Endothelial cell of umbilical vein (primary cell): ENCODE measurements around the gene AXDND1. TPM values are rescaled to one million over a fixed set of nuclear protein-coding genes. Genes with fewer than 3 reads are reported as not detected.

Experiments used
- BruUV-seq: library from RNA; stranded (reverse); fragments of 400-500 nt; replicated peaks from 2 replicates; lab custom pipeline; 2021; lab: Mats Ljungman, UMichigan
- CTCF ChIA-PET: fragments of 300-600, 350-600 bp; sonication (Branson Sonifier 250); formaldehyde crosslinking; loops from one replicate; lab custom pipeline; 2021; ENCODE audit warnings: antibody characterized with exemption, inconsistent platforms; lab: Charles Lee
- POLR2A ChIA-PET: fragments of 300-600, 350-600 bp; sonication (Branson Sonifier 250); formaldehyde crosslinking; loops from one replicate; lab custom pipeline; 2021; ENCODE audit warnings: antibody characterized with exemption, inconsistent platforms; lab: Charles Lee
- DNase-seq: peaks from one replicate; pipeline ENCODE4 v3.0.0-alpha.2; 2011; ENCODE audit warnings: low read depth, low spot score
- FAIRE-seq: peaks from 2 replicates; lab custom pipeline; 2011; peaks lifted over from hg19 to GRCh38; lab: Jason Lieb, UNC
- H2AFZ ChIP-seq: 2 replicates; pipeline ENCODE4 v1.6.0; 2012; ENCODE audit warnings: low read depth, low read length, control low read depth, inconsistent platforms
- H3K27ac ChIP-seq: 2 replicates; pipeline ENCODE4 v1.5.1; 2011; ENCODE audit warnings: low read depth, mild to moderate bottlenecking, control low read depth, low read length, moderate library complexity; ENCODE audit not compliant: insufficient read depth
- H3K27me3 ChIP-seq, 2 experiments: 2 replicates each; pipeline versions ENCODE4 v1.6.0 to v1.6.1; 2011; ENCODE audit warnings: low read length in 2 of 2, mixed read lengths in 1 of 2; ENCODE audit not compliant: control insufficient read depth in 2 of 2, insufficient read depth in 2 of 2
- H3K36me3 ChIP-seq, 2 experiments: 2 replicates in 1 of 2; 3 replicates in 1 of 2; pipeline ENCODE4 v1.5.1; 2011; ENCODE audit warnings: low read length in 2 of 2, mild to moderate bottlenecking in 1 of 2, moderate library complexity in 1 of 2; ENCODE audit not compliant: control insufficient read depth in 2 of 2, insufficient read depth in 2 of 2; ENCODE audit errors: extremely low read depth in 1 of 2
- H3K4me1 ChIP-seq: 3 replicates; pipeline ENCODE4 v1.5.1; 2011; ENCODE audit warnings: mild to moderate bottlenecking, low read length; ENCODE audit not compliant: control insufficient read depth, insufficient read depth; ENCODE audit errors: extremely low read depth
- H3K4me2 ChIP-seq: 2 replicates; pipeline ENCODE4 v1.6.1; 2011; ENCODE audit warnings: low read length, control low read depth, mixed read lengths; ENCODE audit not compliant: insufficient read depth
- H3K4me3 ChIP-seq, 3 experiments: fragments of 200-600 bp in 1 of 3; sonication (generic), shearing (Covaris generic) in 1 of 3; replicated peaks in 1 of 3; 2 replicates each; pipeline ENCODE4 v1.5.1; 2011 to 2016; ENCODE audit warnings: control low read depth in 3 of 3, low read length in 3 of 3, mild to moderate bottlenecking in 2 of 3, inconsistent platforms in 1 of 3, low read depth in 1 of 3, moderate library complexity in 1 of 3; ENCODE audit not compliant: insufficient read depth in 1 of 3
- H3K79me2 ChIP-seq: 2 replicates; pipeline ENCODE4 v1.6.0; 2012; ENCODE audit warnings: low read length, inconsistent platforms; ENCODE audit not compliant: control insufficient read depth, insufficient read depth
- H3K9ac ChIP-seq: replicated peaks from 2 replicates; pipeline ENCODE3; 2011; ENCODE audit warnings: low read length, control low read depth; ENCODE audit not compliant: insufficient read depth; ENCODE audit errors: extremely low read depth
- H3K9me1 ChIP-seq: replicated peaks from 3 replicates; pipeline ENCODE4 v1.6.0; 2011; ENCODE audit warnings: mild to moderate bottlenecking, low read length; ENCODE audit not compliant: control insufficient read depth, insufficient read depth; ENCODE audit errors: extremely low read depth
- H3K9me3 ChIP-seq: replicated peaks from 2 replicates; pipeline ENCODE4 v1.5.1; 2012; ENCODE audit warnings: low read length, inconsistent platforms; ENCODE audit not compliant: control insufficient read depth, insufficient read depth
- H4K20me1 ChIP-seq: replicated peaks from 2 replicates; pipeline ENCODE3; 2011; ENCODE audit warnings: mild to moderate bottlenecking, low read length; ENCODE audit not compliant: control insufficient read depth, insufficient read depth; ENCODE audit errors: extremely low read depth
- FOS ChIP-seq: IDR thresholded peaks from 2 replicates; pipeline ENCODE4 v1.6.1; 2011; ENCODE audit warnings: mild to moderate bottlenecking, low read length, moderate library complexity, borderline replicate concordance; ENCODE audit not compliant: insufficient read depth
- GATA2 ChIP-seq: IDR thresholded peaks from 2 replicates; pipeline ENCODE4 v1.7.0; 2011; ENCODE audit warnings: low read depth, mild to moderate bottlenecking, moderate library complexity, mixed read lengths, low read length; ENCODE audit not compliant: insufficient read length, insufficient read depth
- MYC ChIP-seq: IDR thresholded peaks from one replicate; pipeline ENCODE4 v1.6.1; 2011; ENCODE audit warnings: mild to moderate bottlenecking, low read depth, low read length
- POLR2A ChIP-seq: IDR thresholded peaks from 2 replicates; pipeline ENCODE4 v1.6.1; 2012; ENCODE audit warnings: low read depth, mild to moderate bottlenecking, control low read depth, low read length
- dilution Hi-C: fragments of 300-500 bp; cut with MboI; formaldehyde crosslinking; loops from one replicate; pipeline ENCODE4 v1.15.0; 2019; ENCODE audit warnings: low sequenced_read_pairs; ENCODE audit not compliant: extremely low pct_ligation_motif_present
- intact Hi-C: fragments of 100-400 bp; cut with micrococcal nuclease; formaldehyde crosslinking; loops from one replicate; pipeline ENCODE4 v1.10.0; 2022
- polyA plus RNA-seq, 4 experiments: library from polyadenylated mRNA; depleted of rRNA in 3 of 4; stranded (reverse) in 3 of 4; unstranded in 1 of 4; fragments of >200 nt; gene quantifications; 2 replicates each; pipeline versions ENCODE4 v1.2.1 to v1.2.3, GENCODE V29; 2011 to 2012; ENCODE audit warnings: missing spikeins in 1 of 4
- total RNA-seq: library from RNA; stranded (reverse); gene quantifications from 2 replicates; pipeline ENCODE4 v1.2.3, GENCODE V29; 2021
- TF ChIP-seq, protein P1 (sequence below): IDR thresholded peaks from 2 replicates; pipeline ENCODE4 v1.6.1; 2011; ENCODE audit not compliant: insufficient read depth, insufficient read length
- TF ChIP-seq, protein P2 (sequence below), 2 donors: IDR thresholded peaks; 1 replicate in 1 of 2; 2 replicates in 1 of 2; pipeline ENCODE4 v1.5.1; 2011; ENCODE audit warnings: low read length in 2 of 2, mild to moderate bottlenecking in 2 of 2, moderate library complexity in 2 of 2, control low read depth in 1 of 2, inconsistent platforms in 1 of 2, low read depth in 1 of 2; ENCODE audit not compliant: insufficient read depth in 1 of 2; ENCODE audit errors: extremely low read depth in 1 of 2

The AXDND1 gene
- total and polyA plus RNA-seq, 2 donors (not counting 3 experiments of a cell fraction or from before 2014, with no cell fraction given), result 0.17 TPM; not detected in 1

DNA sequence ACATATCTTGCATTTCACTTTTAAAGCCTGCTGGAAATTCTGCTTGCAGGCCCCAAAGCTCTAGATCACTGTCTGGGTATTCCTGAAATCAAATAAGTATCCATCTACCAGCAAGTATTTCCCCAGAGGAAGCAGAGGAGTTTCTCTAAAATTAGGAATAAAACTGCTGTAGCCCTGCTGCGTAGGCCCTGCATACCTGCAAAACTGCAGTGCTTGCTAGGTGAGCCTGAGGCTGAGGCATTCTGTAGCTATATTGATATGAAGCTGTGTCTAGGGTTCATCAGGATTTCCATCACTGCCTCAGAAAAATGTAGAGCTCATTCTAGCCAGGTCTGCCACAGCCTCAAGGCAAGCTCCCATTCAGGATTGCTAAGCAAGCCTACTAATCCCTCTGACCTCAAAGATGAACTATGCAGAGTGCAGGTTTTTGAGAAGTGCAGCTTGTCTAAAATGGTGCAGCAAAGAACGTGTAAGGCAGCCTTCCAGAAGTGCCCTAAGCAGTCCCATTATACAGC lies 181.3 kb downstream of the AXDND1 start:
- Histone ChIP-seq H3K79me2 (no peaks in the 10 kb centered on the region), H3K9ac (no peak overlapping the region), H3K4me2 (no peak overlapping the region), H3K9me1 (no peaks in the 10 kb centered on the region), H3K27me3 (no peaks in the 10 kb centered on the region), H3K4me3 (no peak overlapping the region), H2AFZ (no peak overlapping the region), H3K4me1 (no peaks in the 10 kb centered on the region), H4K20me1 (no peaks in the 10 kb centered on the region), H3K27ac (no peak overlapping the region), H3K9me3 (no peaks in the 10 kb centered on the region), H3K36me3 (no peaks in the 10 kb centered on the region)
- intact Hi-C loops (no loop called here), dilution Hi-C loops (no loop called here)
- ChIA-PET POLR2A (no interaction called here), CTCF (no interaction called here)
- FAIRE-seq, result no peak
- no peak for DNase-seq
- no TSS peak for BruUV-seq
- no peak for TF ChIP-seq MYC
- TF ChIP-seq, protein P1, sequence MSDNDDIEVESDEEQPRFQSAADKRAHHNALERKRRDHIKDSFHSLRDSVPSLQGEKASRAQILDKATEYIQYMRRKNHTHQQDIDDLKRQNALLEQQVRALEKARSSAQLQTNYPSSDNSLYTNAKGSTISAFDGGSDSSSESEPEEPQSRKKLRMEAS, result no peak
- TF ChIP-seq GATA2, result no peak
- no peak for TF ChIP-seq POLR2A
- no peak for TF ChIP-seq FOS
- TF ChIP-seq, protein P2, sequence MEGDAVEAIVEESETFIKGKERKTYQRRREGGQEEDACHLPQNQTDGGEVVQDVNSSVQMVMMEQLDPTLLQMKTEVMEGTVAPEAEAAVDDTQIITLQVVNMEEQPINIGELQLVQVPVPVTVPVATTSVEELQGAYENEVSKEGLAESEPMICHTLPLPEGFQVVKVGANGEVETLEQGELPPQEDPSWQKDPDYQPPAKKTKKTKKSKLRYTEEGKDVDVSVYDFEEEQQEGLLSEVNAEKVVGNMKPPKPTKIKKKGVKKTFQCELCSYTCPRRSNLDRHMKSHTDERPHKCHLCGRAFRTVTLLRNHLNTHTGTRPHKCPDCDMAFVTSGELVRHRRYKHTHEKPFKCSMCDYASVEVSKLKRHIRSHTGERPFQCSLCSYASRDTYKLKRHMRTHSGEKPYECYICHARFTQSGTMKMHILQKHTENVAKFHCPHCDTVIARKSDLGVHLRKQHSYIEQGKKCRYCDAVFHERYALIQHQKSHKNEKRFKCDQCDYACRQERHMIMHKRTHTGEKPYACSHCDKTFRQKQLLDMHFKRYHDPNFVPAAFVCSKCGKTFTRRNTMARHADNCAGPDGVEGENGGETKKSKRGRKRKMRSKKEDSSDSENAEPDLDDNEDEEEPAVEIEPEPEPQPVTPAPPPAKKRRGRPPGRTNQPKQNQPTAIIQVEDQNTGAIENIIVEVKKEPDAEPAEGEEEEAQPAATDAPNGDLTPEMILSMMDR (IDR thresholded peaks at IDR 0.05; ENCODE audit: extremely low read depth in 1 of 2, insufficient read depth in 1 of 2, low read depth in 1 of 2, low read length in 2 of 2), result no peak
